Measurements from ENCODE around the gene DPYD.

- no peak for TF ChIP-seq POLR2A (IDR thresholded peaks at IDR 0.05; ENCODE audit: low read depth, low read length)
- no peak for TF ChIP-seq TAF1 (IDR thresholded peaks at IDR 0.05; ENCODE audit: low read depth, low read length)
- no peak for TF ChIP-seq POLR2AphosphoS5 (IDR thresholded peaks at IDR 0.05; ENCODE audit: low read depth, low read length)
- TF ChIP-seq SPI1 (IDR thresholded peaks at IDR 0.05; ENCODE audit: low read depth, low read length) = no peak
- no peak for TF ChIP-seq PAX5 (IDR thresholded peaks at IDR 0.05; ENCODE audit: insufficient read depth, low read length, severe bottlenecking)
- no peak for TF ChIP-seq POU2F2 (IDR thresholded peaks at IDR 0.05; ENCODE audit: low read depth, low read length)
Observed at GRCh38 chr1:97711858-97712257, 209.0 kb downstream of the DPYD start.
